ENCODE results near the gene KIF18B. TPM values are rescaled to one million over a fixed set of nuclear protein-coding genes. Genes with fewer than 3 reads are reported as not detected.

The KIF18B gene
- total and polyA plus RNA-seq, 2 donors (not counting 3 experiments of a cell fraction or from before 2014, with no cell fraction given), result 24.5 to 50.3 TPM

- ChIA-PET CTCF (interaction anchor here (0.9 to 3.0 kb wide), 2 partner anchors 22 to 78 kb away, joined by 3 to 13 read pairs; no protein-coding TSS in a partner anchor), POLR2A (no interaction called here)
- peaks cover 95% of the 10 kb centered on the region for H3K79me2 ChIP-seq (ENCODE audit: control insufficient read depth, insufficient read depth, low read length)
- H3K9ac ChIP-seq (replicated peaks; ENCODE audit: extremely low read depth, insufficient read depth, low read length), result no peak overlapping the region
- FAIRE-seq (no peak), DNase-seq (ENCODE audit: low read depth, low spot score) (no peak)
- TF ChIP-seq MAX (IDR thresholded peaks at IDR 0.05; ENCODE audit: insufficient read depth, insufficient read length) (no peak), POLR2A (IDR thresholded peaks at IDR 0.05; ENCODE audit: low read depth, low read length) (no peak), FOS (IDR thresholded peaks at IDR 0.05; ENCODE audit: borderline replicate concordance, insufficient read depth, low read length) (no peak), MYC (IDR thresholded peaks at IDR 0.05; ENCODE audit: low read depth, low read length) (no peak), JUN (IDR thresholded peaks at IDR 0.05; ENCODE audit: borderline replicate concordance, insufficient read depth, insufficient read length, low read depth) (no peak), CTCF (IDR thresholded peaks at IDR 0.05; ENCODE audit: extremely low read depth in 1 of 2, insufficient read depth in 1 of 2, low read depth in 1 of 2, low read length in 2 of 2) (no peak), POLR2AphosphoS5 (IDR thresholded peaks at IDR 0.05; ENCODE audit: insufficient read depth, low read depth, low read length) (no peak), EZH2 (IDR thresholded peaks at IDR 0.05; ENCODE audit: borderline replicate concordance, low read depth, low read length, severe bottlenecking) (no peak)
- no peaks in the 10 kb centered on the region for H3K9me1 ChIP-seq (replicated peaks; ENCODE audit: control insufficient read depth, extremely low read depth, insufficient read depth, low read length)
- no peaks in the 10 kb centered on the region for H4K20me1 ChIP-seq (replicated peaks; ENCODE audit: control insufficient read depth, extremely low read depth, insufficient read depth, low read length)
- intact Hi-C loops (cut with micrococcal nuclease), result no loop called here
- no peak overlapping the region for H2AFZ ChIP-seq (ENCODE audit: low read depth, low read length)
- H3K27ac ChIP-seq (ENCODE audit: insufficient read depth, low read depth, low read length), result no peak overlapping the region
- BruUV-seq (replicated peaks), result no TSS peak
- no peaks in the 10 kb centered on the region for H3K9me3 ChIP-seq (replicated peaks; ENCODE audit: control insufficient read depth, insufficient read depth, low read length)
- dilution Hi-C loops (cut with MboI; ENCODE audit: extremely low pct_ligation_motif_present, low sequenced_read_pairs), result no loop called here
- no peaks in the 10 kb centered on the region for H3K27me3 ChIP-seq (ENCODE audit: control insufficient read depth in 2 of 2, insufficient read depth in 2 of 2, low read length in 2 of 2)
- H3K4me1 ChIP-seq (ENCODE audit: control insufficient read depth, extremely low read depth, insufficient read depth, low read length), result peaks cover 5% of the 10 kb centered on the region
- H3K4me3 ChIP-seq (replicated peaks in 1 of 3; ENCODE audit: insufficient read depth in 1 of 3, low read depth in 1 of 3, low read length in 3 of 3), result no peak overlapping the region
- no peaks in the 10 kb centered on the region for H3K36me3 ChIP-seq (ENCODE audit: control insufficient read depth in 2 of 2, extremely low read depth in 1 of 2, insufficient read depth in 2 of 2, low read length in 2 of 2)
- no peak overlapping the region for H3K4me2 ChIP-seq (ENCODE audit: insufficient read depth, low read length)
Observed at GRCh38 chr17:44942456-44942855, 5.1 kb downstream of the KIF18B start.

All from endothelial cell of umbilical vein (primary cell).